ENCODE measurements around the gene ARMC7. TPM values are rescaled to one million over a fixed set of nuclear protein-coding genes. Genes with fewer than 3 reads are reported as not detected.

ARMC7 gene
- total and polyA plus RNA-seq, 2 of the 4 experiments (the other 2 are of a cell fraction) = 1.8 to 6.9 TPM

GRCh38 chr17:75147878-75148546 lies 38.2 kb downstream of the ARMC7 start:
- Histone ChIP-seq H3K27me3 (ENCODE audit: control insufficient read depth, insufficient read depth, low read length) (no peaks in the 10 kb centered on the region), H4K5ac (ENCODE audit: low read depth, low read length) (no peak overlapping the region), H3K14ac (replicated peaks; ENCODE audit: low read depth, low read length) (no peak overlapping the region), H3K27ac (ENCODE audit: insufficient read depth, low read length) (no peak overlapping the region), H2BK15ac (ENCODE audit: low read depth, low read length) (no peak overlapping the region), H3K4me3 (ENCODE audit: insufficient read depth, low read depth, low read length) (no peak overlapping the region), H2BK5ac (ENCODE audit: low read depth, low read length, poor library complexity, severe bottlenecking) (no peak overlapping the region), H4K20me1 (ENCODE audit: insufficient read depth, low read length) (peaks cover 14% of the 10 kb centered on the region), H3K79me1 (ENCODE audit: low read depth in 1 of 2, low read length in 2 of 2) (peaks cover 41 to 62% of the 10 kb centered on the region in 2 experiments), H3K9ac (ENCODE audit: low read depth, low read length) (no peak overlapping the region), H3K9me1 (ENCODE audit: insufficient read depth, low read length) (no peaks in the 10 kb centered on the region; the same call in 1 of the 2 replicates), H3K4me2 (ENCODE audit: low read depth, low read length) (no peak overlapping the region), H2AK5ac (ENCODE audit: low read depth, low read length) (no peak overlapping the region), H4K91ac (ENCODE audit: insufficient read depth, low read depth, low read length) (no peak overlapping the region), H3K4ac (ENCODE audit: low read depth, low read length) (no peak overlapping the region), H2BK120ac (ENCODE audit: low read depth, low read length) (no peak overlapping the region), H2BK20ac (ENCODE audit: low read depth, low read length) (no peak overlapping the region), H3K36me3 (ENCODE audit: control insufficient read depth, insufficient read depth, low read length) (peaks cover 38% of the 10 kb centered on the region), H3K4me1 (ENCODE audit: control insufficient read depth, insufficient read depth, low read length) (0 out of 2 replicates have a peak, but pooled peaks cover 1% of the 10 kb centered on the region), H3K18ac (ENCODE audit: low read depth, low read length) (no peak overlapping the region), H4K8ac (ENCODE audit: low read depth in 2 of 2, low read length in 2 of 2) (no peak overlapping the region; a peak in 1 of 4 replicates), H2AFZ (replicated peaks; ENCODE audit: low read length, poor library complexity) (no peak overlapping the region), H3K56ac (ENCODE audit: extremely low read depth, insufficient read depth, low read length) (no peak overlapping the region), H3K9me3 (ENCODE audit: control insufficient read depth, insufficient read depth, low read length) (no peaks in the 10 kb centered on the region), H2AK9ac (replicated peaks; ENCODE audit: low read depth, low read length, poor library complexity) (no peak overlapping the region), H3K23ac (ENCODE audit: low read depth, low read length) (no peak overlapping the region)
- in situ Hi-C loops (cut with MboI; ENCODE audit: low sequenced_read_pairs) = no loop called here
- no peak for TF ChIP-seq RAD21 (IDR thresholded peaks at IDR 0.05; ENCODE audit: low read length)
- TF ChIP-seq MXI1 (IDR thresholded peaks at IDR 0.05; ENCODE audit: borderline replicate concordance, low read depth, low read length) = no peak
- intact Hi-C loops (cut with micrococcal nuclease) = no loop called here
- no peak for ATAC-seq (ENCODE audit: low read depth)
- POLR2A ChIA-PET (ENCODE audit: unreplicated experiment) = interaction anchor here (0.5 to 0.6 kb wide), 2 partner anchors 36 to 457 kb away, joined by 3 to 5 read pairs; no protein-coding TSS in a partner anchor
- 100% methylated on average over 1 of the region's 6 CpGs; no CpG with 5 or more reads in 1 of the 2 experiments for WGBS, 2 experiments (ENCODE audit: extremely low coverage in 2 of 2, insufficient read length in 1 of 2)
- CTCF ChIA-PET = no interaction called here
- BruUV-seq (replicated peaks) = no TSS peak
- dilution Hi-C loops (cut with HindIII; ENCODE audit: low sequenced_read_pairs, unreplicated experiment) = no loop called here
- no peak for DNase-seq
